Keratinocyte (primary cell): Measurements from ENCODE around the gene PNKP. TPM values are rescaled to one million over a fixed set of nuclear protein-coding genes. Genes with fewer than 3 reads are reported as not detected.

ENCODE experiments used
- DNase-seq: peaks from one replicate; pipeline ENCODE4 v3.0.0-alpha.2; 2011; ENCODE audit warnings: low read depth, missing footprints, low spot score
- FAIRE-seq: peaks from 2 replicates; lab custom pipeline; 2011; peaks lifted over from hg19 to GRCh38; lab: Jason Lieb, UNC
- H2AFZ ChIP-seq: 2 replicates; pipeline ENCODE4 v1.6.0; 2012; ENCODE audit warnings: low read length, control low read depth, inconsistent platforms; ENCODE audit not compliant: control insufficient read depth
- H3K27ac ChIP-seq: 2 replicates; pipeline ENCODE4 v1.5.1; 2011; ENCODE audit warnings: low read length; ENCODE audit not compliant: control insufficient read depth, insufficient read depth
- H3K27me3 ChIP-seq: 3 replicates; pipeline ENCODE4 v1.6.0; 2011; ENCODE audit warnings: low read length; ENCODE audit not compliant: control insufficient read depth, insufficient read depth; ENCODE audit errors: extremely low read depth
- H3K36me3 ChIP-seq, 2 experiments: 2 replicates in 1 of 2; 3 replicates in 1 of 2; pipeline ENCODE4 v1.5.1; 2011; ENCODE audit warnings: low read length in 2 of 2, mild to moderate bottlenecking in 1 of 2; ENCODE audit not compliant: control insufficient read depth in 2 of 2, insufficient read depth in 2 of 2; ENCODE audit errors: extremely low read depth in 1 of 2
- H3K4me1 ChIP-seq: 3 replicates; pipeline ENCODE4 v1.5.1; 2011; ENCODE audit warnings: low read length; ENCODE audit not compliant: control insufficient read depth, insufficient read depth; ENCODE audit errors: extremely low read depth
- H3K4me2 ChIP-seq: 3 replicates; pipeline ENCODE4 v1.6.0; 2011; ENCODE audit warnings: low read depth, low read length; ENCODE audit not compliant: control insufficient read depth, insufficient read depth; ENCODE audit errors: extremely low read depth
- H3K4me3 ChIP-seq, 3 experiments: fragments of 200-600 bp in 1 of 3; sonication (generic) in 1 of 3; 2 replicates in 2 of 3; 3 replicates in 1 of 3; pipeline ENCODE4 v1.5.1; 2011 to 2016; ENCODE audit warnings: low read length in 3 of 3, mild to moderate bottlenecking in 3 of 3, control low read depth in 2 of 3, inconsistent platforms in 1 of 3, low read depth in 1 of 3, mixed read lengths in 1 of 3, mixed run types in 1 of 3, moderate library complexity in 1 of 3; ENCODE audit not compliant: control insufficient read depth in 2 of 3, insufficient read depth in 2 of 3; ENCODE audit errors: extremely low read depth in 1 of 3
- H3K79me2 ChIP-seq: 2 replicates; pipeline ENCODE4 v1.6.0; 2012; ENCODE audit warnings: low read length; ENCODE audit not compliant: control insufficient read depth, insufficient read depth
- H3K9ac ChIP-seq: 3 replicates; pipeline ENCODE4 v1.6.0; 2011; ENCODE audit warnings: low read length; ENCODE audit not compliant: control insufficient read depth, insufficient read depth; ENCODE audit errors: extremely low read depth
- H3K9me1 ChIP-seq: 3 replicates; pipeline ENCODE4 v1.6.0; 2011; ENCODE audit warnings: low read length; ENCODE audit not compliant: control insufficient read depth, insufficient read depth; ENCODE audit errors: extremely low read depth
- H3K9me3 ChIP-seq: 2 replicates; pipeline ENCODE4 v1.5.1; 2012; ENCODE audit warnings: low read depth, low read length; ENCODE audit not compliant: control insufficient read depth
- H4K20me1 ChIP-seq: 3 replicates; pipeline ENCODE4 v1.6.0; 2011; ENCODE audit warnings: low read length; ENCODE audit not compliant: control insufficient read depth, insufficient read depth; ENCODE audit errors: extremely low read depth
- CTCF ChIP-seq, 3 experiments: IDR thresholded peaks in 1 of 3; conservative IDR thresholded peaks in 1 of 3; optimal IDR thresholded peaks in 1 of 3; 2 replicates in 2 of 3; 3 replicates in 1 of 3; pipeline versions ENCODE3 to v1.5.1; 2011; ENCODE audit warnings: low read length in 3 of 3, mild to moderate bottlenecking in 3 of 3, moderate library complexity in 2 of 3, control low read depth in 1 of 3, inconsistent platforms in 1 of 3; ENCODE audit not compliant: insufficient read depth in 2 of 3; ENCODE audit errors: extremely low read depth in 1 of 3
- EZH2 ChIP-seq: IDR thresholded peaks from one replicate; pipeline ENCODE4 v1.6.1; 2012; ENCODE audit warnings: inconsistent platforms, mild to moderate bottlenecking, low read length, moderate library complexity
- dilution Hi-C: fragments of 300-500 bp; cut with MboI; formaldehyde crosslinking; loops from one replicate; pipeline ENCODE4 v1.7.0; 2020; ENCODE audit warnings: low sequenced_read_pairs; ENCODE audit not compliant: extremely low pct_ligation_motif_present
- polyA plus RNA-seq, 5 experiments: library from polyadenylated mRNA; depleted of rRNA in 3 of 5; stranded (reverse) in 3 of 5; stranded (forward) in 1 of 5; unstranded in 1 of 5; fragments of >200 nt; gene quantifications; 1 replicate in 1 of 5; 2 replicates in 3 of 5; 3 replicates in 1 of 5; pipeline versions ENCODE4 v1.2.1 to v1.2.3, GENCODE V29; 2011 to 2012; ENCODE audit warnings: missing spikeins in 2 of 5, low read depth in 1 of 5, low replicate concordance in 1 of 5

The PNKP gene
- polyA plus RNA-seq, 1 donor (not counting 4 experiments of a cell fraction or from before 2014, with no cell fraction given), result 19.3 TPM

GRCh38 chr19:49871349-49871985, 4.1 kb upstream of the PNKP start:
- no peaks in the 10 kb centered on the region for H3K27me3 ChIP-seq
- dilution Hi-C loops, result no loop called here
- H3K9ac ChIP-seq, result no peak overlapping the region
- no peaks in the 10 kb centered on the region for H4K20me1 ChIP-seq
- no peaks in the 10 kb centered on the region for H3K9me3 ChIP-seq
- peaks cover 12 to 24% of the 10 kb centered on the region in 2 experiments for H3K36me3 ChIP-seq
- peaks cover 31% of the 10 kb centered on the region for H3K79me2 ChIP-seq
- peaks cover 25% of the 10 kb centered on the region for H3K4me1 ChIP-seq
- no peak overlapping the region for H2AFZ ChIP-seq
- no peak overlapping the region for H3K4me2 ChIP-seq
- DNase-seq (no peak), FAIRE-seq (no peak)
- H3K27ac ChIP-seq, result no peak overlapping the region
- no peak overlapping the region for H3K4me3 ChIP-seq
- TF ChIP-seq CTCF (optimal IDR thresholded peaks at IDR 0.05 in 1 of 3, IDR thresholded peaks at IDR 0.05 in 1 of 3, conservative IDR thresholded peaks at IDR 0.05 in 1 of 3; ENCODE audit: extremely low read depth in 1 of 3, insufficient read depth in 2 of 3, low read length in 3 of 3), result no peak
- TF ChIP-seq EZH2, result no peak
- no peaks in the 10 kb centered on the region for H3K9me1 ChIP-seq

DNA sequence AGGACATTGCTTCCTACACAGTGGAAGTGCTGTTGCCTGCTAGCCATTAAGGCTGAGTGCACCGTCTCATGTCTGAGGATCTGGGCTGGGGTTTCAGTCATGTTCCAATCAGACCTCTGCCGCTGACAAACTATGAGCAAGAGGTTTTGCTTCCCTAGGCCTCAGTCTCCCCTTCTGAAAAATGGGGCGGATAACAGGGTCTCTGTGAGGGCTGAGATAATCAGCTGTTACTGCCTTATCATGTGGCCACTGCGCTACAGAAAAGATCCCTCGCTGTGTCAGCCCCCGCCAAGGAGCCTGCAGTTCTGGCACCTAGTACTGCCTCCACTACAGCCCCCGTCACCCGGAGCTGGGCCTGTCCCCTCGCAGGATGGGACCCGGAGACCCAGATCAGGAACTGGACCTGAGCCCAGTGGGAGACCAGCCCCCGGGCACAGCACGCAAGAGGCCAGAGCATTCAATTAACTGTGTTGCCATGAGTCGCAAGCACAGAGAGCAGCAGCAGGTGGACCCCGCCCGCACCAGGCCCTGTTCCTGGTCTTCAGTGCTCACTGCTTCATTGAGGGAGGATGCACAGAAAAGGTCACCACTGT, 3.0 kb upstream of the PNKP start:
- no peaks in the 10 kb centered on the region for H3K9me3 ChIP-seq
- no peaks in the 10 kb centered on the region for H3K27me3 ChIP-seq
- H3K4me1 ChIP-seq, result peaks cover 33% of the 10 kb centered on the region
- H3K36me3 ChIP-seq, result peaks cover 12 to 24% of the 10 kb centered on the region in 2 experiments
- peak overlapping the region; percentile 69 for H3K4me2 ChIP-seq
- dilution Hi-C loops, result no loop called here
- H3K4me3 ChIP-seq, result peak overlapping the region; percentile 11 to 52 (median 29)
- DNase-seq (no peak), FAIRE-seq (no peak)
- H3K9me1 ChIP-seq, result no peaks in the 10 kb centered on the region
- peaks cover 34% of the 10 kb centered on the region for H3K79me2 ChIP-seq
- H2AFZ ChIP-seq, result no peak overlapping the region
- no peak for TF ChIP-seq CTCF (optimal IDR thresholded peaks at IDR 0.05 in 1 of 3, IDR thresholded peaks at IDR 0.05 in 1 of 3, conservative IDR thresholded peaks at IDR 0.05 in 1 of 3; ENCODE audit: extremely low read depth in 1 of 3, insufficient read depth in 2 of 3, low read length in 3 of 3)
- H4K20me1 ChIP-seq, result no peaks in the 10 kb centered on the region
- peak overlapping the region; percentile 42 for H3K27ac ChIP-seq
- H3K9ac ChIP-seq, result peak overlapping the region; percentile 53
